Measurements from ENCODE around the gene LRRC74A. TPM values are rescaled to one million over a fixed set of nuclear protein-coding genes. Genes with fewer than 3 reads are reported as not detected.
A peak's percentile ranks its signal among the peaks of the same experiment; 100 is the strongest.

The LRRC74A gene
- polyA plus RNA-seq, 1 of the 3 experiments (the other 2 are of a cell fraction): not detected

- TF ChIP-seq SIN3A (IDR thresholded peaks at IDR 0.05; ENCODE audit: borderline replicate concordance, low read depth, low read length) (peak; percentile 75; the same call in 1 of the 2 replicates), YY1 (IDR thresholded peaks at IDR 0.05; ENCODE audit: low read depth) (peak; percentile 36; the same call in 1 of the 2 replicates), NFIC (IDR thresholded peaks at IDR 0.05; ENCODE audit: borderline replicate concordance) (peak; percentile 22; the same call in 1 of the 2 replicates), ZBTB33 (IDR thresholded peaks at IDR 0.05; ENCODE audit: borderline replicate concordance, low read depth) (no peak), TCF12 (IDR thresholded peaks at IDR 0.05) (0 out of 2 replicates have a peak, but pooled peaks have one; percentile 39), IRF3 (IDR thresholded peaks at IDR 0.05; ENCODE audit: low read depth, low read length) (no peak), SMC3 (IDR thresholded peaks at IDR 0.05; ENCODE audit: low read depth, low read length) (no peak), FOXM1 (IDR thresholded peaks at IDR 0.05; ENCODE audit: low read depth) (no peak), NRF1 (IDR thresholded peaks at IDR 0.05; ENCODE audit: low read depth, low read length) (peak; percentile 71), MEF2A (IDR thresholded peaks at IDR 0.05; ENCODE audit: borderline replicate concordance, low read depth) (no peak), CTCF (IDR thresholded peaks at IDR 0.05) (no peak), RXRA (IDR thresholded peaks at IDR 0.05; ENCODE audit: borderline replicate concordance, low read depth) (no peak), GATA2 (CRISPR knock-in tag; IDR thresholded peaks at IDR 0.05) (no peak), MXI1 (IDR thresholded peaks at IDR 0.05; ENCODE audit: low read depth, low read length) (peak; percentile 98), MAX (IDR thresholded peaks at IDR 0.05; ENCODE audit: low read depth) (peak; percentile 97), POLR2AphosphoS5 (IDR thresholded peaks at IDR 0.05; ENCODE audit: low read depth, low read length) (peak; percentile 36; the same call in 1 of the 2 replicates), RFX5 (IDR thresholded peaks at IDR 0.05; ENCODE audit: low read length) (peak; percentile 61; the same call in 1 of the 2 replicates), CHD2 (IDR thresholded peaks at IDR 0.05; ENCODE audit: low read length, partially characterized antibody) (peak; percentile 83), RCOR1 (IDR thresholded peaks at IDR 0.05; ENCODE audit: low read length) (no peak), RAD21 (IDR thresholded peaks at IDR 0.05; ENCODE audit: low read length) (no peak), JUND (IDR thresholded peaks at IDR 0.05) (no peak)
These were observed 13.5 kb upstream of the LRRC74A start, which contains the start of gene ANGEL1 (continued) for GRCh38 chr14:76812422-76813383.

Data from SK-N-SH (cell line).